Measurements from ENCODE around the gene GRIK3. TPM values are rescaled to one million over a fixed set of nuclear protein-coding genes. Genes with fewer than 3 reads are reported as not detected.

GRIK3 gene
- total and polyA plus RNA-seq, 7 experiments from 2014 or later = not detected

DNA sequence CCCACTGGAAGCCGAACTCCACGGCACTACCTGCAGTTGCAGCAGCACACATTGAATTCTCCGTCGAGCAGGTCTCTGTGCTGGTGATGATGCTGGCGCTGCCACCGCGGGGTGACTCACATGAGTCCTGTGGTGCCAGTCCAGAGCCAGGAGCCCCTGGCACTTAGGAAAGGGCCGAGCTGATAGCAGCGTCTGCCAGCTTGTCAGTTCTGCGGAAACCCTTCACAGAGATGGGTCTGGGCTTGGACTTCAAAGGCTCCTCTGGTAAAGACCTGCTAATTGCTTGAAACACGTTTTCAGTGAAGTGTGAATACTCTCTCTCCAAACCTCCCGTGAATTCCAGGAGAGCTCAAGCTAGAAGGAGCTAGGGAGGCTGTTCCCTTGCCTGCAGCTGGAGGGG, 92.2 kb downstream of the GRIK3 start:
- Mint-ChIP-seq H3K9me3 (peaks cover 0 to 3% (median 0%) of the 10 kb centered on the region in 11 donors), H3K4me1 (no peaks in the 10 kb centered on the region), H3K36me3 (no peaks in the 10 kb centered on the region), H3K27me3 (peaks cover 2 to 61% (median 20%) of the 10 kb centered on the region in 5 donors), H3K27ac (no peak overlapping the region), H3K4me3 (no peak overlapping the region)
- no peaks in the 10 kb centered on the region for H3K4me1 ChIP-seq (ENCODE audit: control insufficient read depth in 2 of 2, insufficient read depth in 2 of 2, low read length in 2 of 2)
- POLR2A ChIA-PET = no interaction called here
- no peak for ATAC-seq
- CTCF ChIA-PET = no interaction called here
- no peak overlapping the region for H3K27ac ChIP-seq (ENCODE audit: low read depth, low read length)
- intact Hi-C loops (cut with micrococcal nuclease) = no loop called here
- no peak for DNase-seq
- no peaks in the 10 kb centered on the region for H3K27me3 ChIP-seq (ENCODE audit: control insufficient read depth in 2 of 2, insufficient read depth in 2 of 2, low read length in 2 of 2)
- H3K9me3 ChIP-seq (ENCODE audit: control insufficient read depth in 2 of 3, low read length in 3 of 3) = no peaks in the 10 kb centered on the region
- H3K4me3 ChIP-seq (ENCODE audit: low read length) = no peak overlapping the region
- H3K36me3 ChIP-seq (ENCODE audit: control insufficient read depth in 2 of 3, insufficient read depth in 3 of 3, low read length in 3 of 3) = no peaks in the 10 kb centered on the region

DNA sequence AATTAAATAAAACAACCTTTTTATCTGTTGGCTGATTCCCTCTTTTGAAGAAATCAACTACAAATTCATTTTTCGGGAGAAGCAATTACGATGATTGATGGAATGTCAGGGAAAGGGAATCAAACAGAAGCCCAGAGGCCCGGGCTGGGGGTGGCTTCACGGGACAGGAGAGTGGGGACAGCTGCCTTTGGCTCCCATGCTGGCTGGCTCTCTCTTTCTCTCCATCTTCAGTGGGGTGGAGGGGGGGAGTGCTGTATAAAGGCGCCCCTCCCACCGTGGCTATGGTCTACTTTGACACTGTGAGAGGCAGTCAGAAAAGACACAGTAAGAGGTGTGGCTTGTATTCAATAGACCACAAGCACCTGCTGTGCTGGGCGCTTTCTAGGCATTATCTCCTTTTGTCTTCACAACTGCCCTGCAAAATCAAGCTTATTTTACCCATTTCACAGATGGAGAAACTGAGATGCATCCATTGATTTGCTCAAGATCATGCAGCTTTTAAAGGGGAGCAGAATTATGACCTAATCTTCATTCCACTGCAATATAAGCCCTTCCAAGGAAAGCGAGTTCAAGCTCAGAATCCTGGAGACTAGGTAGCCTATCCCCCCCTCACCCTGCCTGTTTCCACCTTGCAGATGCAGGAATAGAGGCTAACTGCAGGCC, 92.9 kb downstream of the GRIK3 start:
- intact Hi-C loops (cut with micrococcal nuclease) = no loop called here
- Histone ChIP-seq H3K4me3 (ENCODE audit: low read length) (no peak overlapping the region), H3K4me1 (ENCODE audit: control insufficient read depth in 2 of 2, insufficient read depth in 2 of 2, low read length in 2 of 2) (no peaks in the 10 kb centered on the region), H3K9me3 (ENCODE audit: control insufficient read depth in 2 of 3, low read length in 3 of 3) (no peaks in the 10 kb centered on the region), H3K27ac (ENCODE audit: low read depth, low read length) (no peak overlapping the region), H3K27me3 (ENCODE audit: control insufficient read depth in 2 of 2, insufficient read depth in 2 of 2, low read length in 2 of 2) (no peaks in the 10 kb centered on the region), H3K36me3 (ENCODE audit: control insufficient read depth in 2 of 3, insufficient read depth in 3 of 3, low read length in 3 of 3) (no peaks in the 10 kb centered on the region)
- ChIA-PET CTCF (no interaction called here), POLR2A (no interaction called here)
- H3K36me3 Mint-ChIP-seq = no peaks in the 10 kb centered on the region
- no peaks in the 10 kb centered on the region for H3K4me1 Mint-ChIP-seq
- DNase-seq (no peak), ATAC-seq (no peak)
- no peak overlapping the region for H3K4me3 Mint-ChIP-seq
- H3K9me3 Mint-ChIP-seq = peaks cover 0 to 3% (median 0%) of the 10 kb centered on the region in 11 donors
- no peak overlapping the region for H3K27ac Mint-ChIP-seq
- H3K27me3 Mint-ChIP-seq = peaks cover 0 to 65% (median 27%) of the 10 kb centered on the region in 5 donors

DNA sequence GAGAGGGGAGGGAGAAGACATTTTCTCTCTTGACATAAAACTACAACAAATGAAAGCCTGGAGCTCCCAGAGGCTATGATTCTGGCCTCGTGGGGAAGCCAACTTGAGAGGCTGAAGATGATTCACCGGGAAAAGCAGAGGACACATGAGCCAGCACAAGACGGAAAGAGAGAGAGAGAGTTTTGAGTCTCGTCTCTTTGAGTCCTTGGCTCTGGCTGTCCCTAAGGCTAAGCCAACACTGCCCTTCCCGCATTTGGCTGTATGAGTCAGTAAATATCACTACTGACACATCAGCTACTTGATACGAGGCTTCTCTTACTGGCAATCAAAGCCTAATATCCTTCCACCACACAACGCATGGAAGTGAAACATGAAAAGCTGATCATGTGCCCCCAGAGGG, 95.5 kb downstream of the GRIK3 start:
- CTCF ChIA-PET = no interaction called here
- intact Hi-C loops (cut with micrococcal nuclease) = no loop called here
- no peak overlapping the region for H3K4me3 ChIP-seq (ENCODE audit: low read length)
- H3K9me3 ChIP-seq (ENCODE audit: control insufficient read depth in 2 of 3, low read length in 3 of 3) = no peaks in the 10 kb centered on the region
- H3K27me3 ChIP-seq (ENCODE audit: control insufficient read depth in 2 of 2, insufficient read depth in 2 of 2, low read length in 2 of 2) = peaks cover 0 to 5% of the 10 kb centered on the region in 2 donors
- Mint-ChIP-seq H3K4me1 (no peaks in the 10 kb centered on the region), H3K27ac (no peak overlapping the region), H3K27me3 (peaks cover 0 to 52% (median 31%) of the 10 kb centered on the region in 5 donors), H3K9me3 (peaks cover 0 to 3% (median 0%) of the 10 kb centered on the region in 11 donors), H3K4me3 (no peak overlapping the region), H3K36me3 (no peaks in the 10 kb centered on the region)
- no peak overlapping the region for H3K27ac ChIP-seq (ENCODE audit: low read depth, low read length)
- ATAC-seq (no peak), DNase-seq (no peak)
- POLR2A ChIA-PET = no interaction called here
- H3K36me3 ChIP-seq (ENCODE audit: control insufficient read depth in 2 of 3, insufficient read depth in 3 of 3, low read length in 3 of 3) = no peaks in the 10 kb centered on the region
- H3K4me1 ChIP-seq (ENCODE audit: control insufficient read depth in 2 of 2, insufficient read depth in 2 of 2, low read length in 2 of 2) = no peaks in the 10 kb centered on the region

DNA sequence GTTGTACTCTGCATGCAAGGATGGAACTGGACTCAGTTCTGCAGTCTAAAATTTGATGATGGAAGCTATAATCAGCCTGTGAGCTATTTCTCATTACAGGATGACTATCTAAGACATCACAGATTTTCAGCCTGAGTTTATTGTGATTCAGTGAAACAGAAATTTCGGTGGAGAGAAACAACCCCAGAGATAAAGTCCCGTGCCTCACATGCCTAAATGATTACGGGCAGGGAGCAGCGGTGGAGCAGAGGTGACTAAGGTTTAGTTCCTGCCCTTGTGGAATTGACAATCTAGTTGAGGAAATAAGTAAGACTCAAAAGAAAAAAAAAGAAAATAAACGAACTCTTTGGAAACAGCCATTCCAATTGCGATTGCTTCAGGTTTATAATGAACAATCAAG, 96.9 kb downstream of the GRIK3 start:
- Mint-ChIP-seq H3K27me3 (peaks cover 0 to 52% (median 31%) of the 10 kb centered on the region in 5 donors), H3K36me3 (no peaks in the 10 kb centered on the region), H3K27ac (no peak overlapping the region), H3K9me3 (peaks cover 0 to 3% (median 0%) of the 10 kb centered on the region in 11 donors), H3K4me3 (no peak overlapping the region), H3K4me1 (no peaks in the 10 kb centered on the region)
- no peak overlapping the region for H3K4me3 ChIP-seq (ENCODE audit: low read length)
- no peaks in the 10 kb centered on the region for H3K9me3 ChIP-seq (ENCODE audit: control insufficient read depth in 2 of 3, low read length in 3 of 3)
- ChIA-PET POLR2A (no interaction called here), CTCF (no interaction called here)
- no peaks in the 10 kb centered on the region for H3K36me3 ChIP-seq (ENCODE audit: control insufficient read depth in 2 of 3, insufficient read depth in 3 of 3, low read length in 3 of 3)
- H3K27ac ChIP-seq (ENCODE audit: low read depth, low read length) = no peak overlapping the region
- H3K27me3 ChIP-seq (ENCODE audit: control insufficient read depth in 2 of 2, insufficient read depth in 2 of 2, low read length in 2 of 2) = peaks cover 0 to 5% of the 10 kb centered on the region in 2 donors
- H3K4me1 ChIP-seq (ENCODE audit: control insufficient read depth in 2 of 2, insufficient read depth in 2 of 2, low read length in 2 of 2) = no peaks in the 10 kb centered on the region
- DNase-seq = no peak
- ATAC-seq = no peak
- intact Hi-C loops (cut with micrococcal nuclease) = no loop called here

DNA sequence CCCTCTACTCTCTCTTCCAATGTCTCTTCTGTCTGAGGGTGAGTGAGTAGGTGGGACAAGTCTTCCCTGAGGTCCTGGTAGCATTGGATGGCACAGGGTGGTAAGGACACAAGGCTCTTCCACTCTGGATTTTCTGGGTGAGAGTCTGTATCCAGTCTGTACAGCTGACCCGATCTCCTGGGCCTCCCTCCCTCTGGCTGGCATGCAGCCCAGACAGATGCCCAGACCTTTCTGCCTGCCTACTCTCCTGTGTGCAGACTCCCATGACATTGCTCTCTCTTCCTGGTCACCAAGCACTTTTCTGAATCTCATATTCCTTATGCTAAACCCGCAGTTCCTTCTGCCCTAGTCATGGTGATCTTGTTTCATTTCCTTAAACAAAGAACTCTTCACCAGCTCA, 100.3 kb downstream of the GRIK3 start:
- Mint-ChIP-seq H3K36me3 (no peaks in the 10 kb centered on the region), H3K9me3 (peaks cover 0 to 3% (median 0%) of the 10 kb centered on the region in 11 donors), H3K4me1 (no peaks in the 10 kb centered on the region), H3K4me3 (no peak overlapping the region), H3K27me3 (peaks cover 0 to 28% (median 27%) of the 10 kb centered on the region in 5 donors), H3K27ac (no peak overlapping the region)
- ChIA-PET POLR2A (no interaction called here), CTCF (no interaction called here)
- no peak overlapping the region for H3K4me3 ChIP-seq (ENCODE audit: low read length)
- H3K27me3 ChIP-seq (ENCODE audit: control insufficient read depth in 2 of 2, insufficient read depth in 2 of 2, low read length in 2 of 2) = peaks cover 0 to 5% of the 10 kb centered on the region in 2 donors
- no peaks in the 10 kb centered on the region for H3K4me1 ChIP-seq (ENCODE audit: control insufficient read depth in 2 of 2, insufficient read depth in 2 of 2, low read length in 2 of 2)
- no peak for ATAC-seq
- no peak overlapping the region for H3K27ac ChIP-seq (ENCODE audit: low read depth, low read length)
- DNase-seq = no peak
- no peaks in the 10 kb centered on the region for H3K36me3 ChIP-seq (ENCODE audit: control insufficient read depth in 2 of 3, insufficient read depth in 3 of 3, low read length in 3 of 3)
- no peaks in the 10 kb centered on the region for H3K9me3 ChIP-seq (ENCODE audit: control insufficient read depth in 2 of 3, low read length in 3 of 3)
- intact Hi-C loops (cut with micrococcal nuclease) = no loop called here

DNA sequence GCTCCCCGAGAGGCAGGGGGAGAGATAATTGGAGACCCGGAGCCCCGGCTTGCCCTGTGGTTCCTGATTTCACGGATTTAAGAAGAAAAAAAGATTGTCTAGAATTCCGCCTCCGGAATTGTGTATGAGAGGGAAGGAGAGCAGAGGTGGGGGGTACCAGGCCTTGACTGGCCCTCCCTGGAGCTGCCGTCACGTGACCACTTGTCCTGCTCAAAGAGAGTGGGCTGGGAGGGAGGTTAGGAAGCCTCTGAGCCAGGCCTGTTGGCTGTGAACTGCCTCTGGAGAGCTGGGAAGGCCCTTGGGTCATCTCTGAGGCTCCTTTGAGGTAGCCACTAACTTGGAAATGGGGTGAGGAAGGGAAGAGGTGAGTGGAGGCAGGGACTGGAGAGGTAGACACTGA, 106.5 kb downstream of the GRIK3 start:
- CTCF ChIA-PET = no interaction called here
- Mint-ChIP-seq H3K36me3 (no peaks in the 10 kb centered on the region), H3K27me3 (peaks cover 0 to 17% (median 6%) of the 10 kb centered on the region in 5 donors), H3K27ac (no peak overlapping the region), H3K4me3 (no peak overlapping the region), H3K9me3 (peaks cover 0 to 8% (median 0%) of the 10 kb centered on the region in 11 donors), H3K4me1 (no peaks in the 10 kb centered on the region)
- intact Hi-C loops (cut with micrococcal nuclease) = no loop called here
- Histone ChIP-seq H3K27me3 (ENCODE audit: control insufficient read depth in 2 of 2, insufficient read depth in 2 of 2, low read length in 2 of 2) (no peaks in the 10 kb centered on the region), H3K36me3 (ENCODE audit: control insufficient read depth in 2 of 3, insufficient read depth in 3 of 3, low read length in 3 of 3) (no peaks in the 10 kb centered on the region), H3K9me3 (ENCODE audit: control insufficient read depth in 2 of 3, low read length in 3 of 3) (no peaks in the 10 kb centered on the region), H3K4me3 (ENCODE audit: low read length) (no peak overlapping the region), H3K27ac (ENCODE audit: low read depth, low read length) (no peak overlapping the region), H3K4me1 (ENCODE audit: control insufficient read depth in 2 of 2, insufficient read depth in 2 of 2, low read length in 2 of 2) (no peaks in the 10 kb centered on the region)
- POLR2A ChIA-PET = no interaction called here
- ATAC-seq (no peak), DNase-seq (no peak)

DNA sequence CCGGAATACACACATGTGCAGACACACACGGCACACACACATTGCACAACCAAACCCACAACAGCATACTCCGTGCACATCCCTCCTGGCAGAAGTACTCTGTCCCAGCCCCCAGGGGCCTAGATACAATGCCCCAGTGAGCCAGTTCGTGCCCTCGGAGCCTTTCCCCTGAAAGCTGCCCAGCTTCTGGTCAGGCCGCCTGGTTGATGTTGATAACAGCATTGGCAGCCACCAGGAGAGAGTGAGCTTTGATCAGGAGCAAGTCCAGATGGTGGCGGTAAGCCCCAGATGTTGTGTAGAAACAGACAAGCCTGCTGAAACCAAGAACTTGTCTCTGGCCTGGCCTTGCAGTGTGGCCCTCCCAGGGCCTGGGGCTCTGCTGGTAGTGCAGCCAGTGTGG, 109.1 kb downstream of the GRIK3 start:
- H3K36me3 Mint-ChIP-seq = no peaks in the 10 kb centered on the region

More for the DNA sequence above, 109.1 kb downstream of the GRIK3 start:
- Histone ChIP-seq H3K27ac (ENCODE audit: low read depth, low read length) (no peak overlapping the region), H3K36me3 (ENCODE audit: control insufficient read depth in 2 of 3, insufficient read depth in 3 of 3, low read length in 3 of 3) (no peaks in the 10 kb centered on the region), H3K9me3 (ENCODE audit: control insufficient read depth in 2 of 3, low read length in 3 of 3) (no peaks in the 10 kb centered on the region), H3K4me1 (ENCODE audit: control insufficient read depth in 2 of 2, insufficient read depth in 2 of 2, low read length in 2 of 2) (no peaks in the 10 kb centered on the region), H3K4me3 (ENCODE audit: low read length) (no peak overlapping the region), H3K27me3 (ENCODE audit: control insufficient read depth in 2 of 2, insufficient read depth in 2 of 2, low read length in 2 of 2) (no peaks in the 10 kb centered on the region)
- Mint-ChIP-seq H3K27ac (no peak overlapping the region), H3K4me1 (no peaks in the 10 kb centered on the region), H3K27me3 (peaks cover 0 to 32% (median 7%) of the 10 kb centered on the region in 5 donors), H3K4me3 (no peak overlapping the region), H3K9me3 (peaks cover 0 to 8% (median 0%) of the 10 kb centered on the region in 11 donors)
- ChIA-PET POLR2A (no interaction called here), CTCF (no interaction called here)
- ATAC-seq = no peak
- intact Hi-C loops (cut with micrococcal nuclease) = no loop called here
- DNase-seq = no peak

All from naive thymus-derived CD4-positive, alpha-beta T cell (primary cell).